Measurements from ENCODE around the gene ADRA2B.

DNA sequence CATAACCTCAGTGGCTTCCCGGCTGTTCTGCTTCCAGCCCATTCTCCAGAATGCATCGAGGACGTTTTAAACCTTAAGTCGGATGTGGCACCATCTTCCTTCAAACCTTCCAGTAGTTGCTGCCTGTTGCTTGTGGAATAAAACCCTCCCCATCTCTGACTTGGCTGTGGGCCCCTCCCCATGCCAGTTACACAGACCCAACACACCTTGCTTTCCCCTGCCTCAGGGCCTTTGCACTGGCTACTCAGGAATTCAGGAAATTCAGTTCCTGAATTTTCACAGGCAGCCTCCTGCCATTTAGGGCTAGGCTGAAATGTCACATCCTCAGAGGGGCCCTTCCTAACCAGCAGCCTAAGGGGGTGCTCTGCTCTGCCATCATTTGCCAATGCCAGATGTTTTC lies 5.0 kb upstream of the ADRA2B start:
- TF ChIP-seq POLR2AphosphoS5 (IDR thresholded peaks at IDR 0.05), result no peak
- no peak for TF ChIP-seq POLR2A (IDR thresholded peaks at IDR 0.05)
- TF ChIP-seq EP300 (IDR thresholded peaks at IDR 0.05), result no peak
- no peak for TF ChIP-seq CTCF (IDR thresholded peaks at IDR 0.05)

Data from gastroesophageal sphincter (tissue), 3 donors.